ENCODE measurements around the gene TMEM258. TPM values are rescaled to one million over a fixed set of nuclear protein-coding genes. Genes with fewer than 3 reads are reported as not detected.

TMEM258 gene
- total RNA-seq, 1 experiment from 2014 or later, result 201 TPM

DNA sequence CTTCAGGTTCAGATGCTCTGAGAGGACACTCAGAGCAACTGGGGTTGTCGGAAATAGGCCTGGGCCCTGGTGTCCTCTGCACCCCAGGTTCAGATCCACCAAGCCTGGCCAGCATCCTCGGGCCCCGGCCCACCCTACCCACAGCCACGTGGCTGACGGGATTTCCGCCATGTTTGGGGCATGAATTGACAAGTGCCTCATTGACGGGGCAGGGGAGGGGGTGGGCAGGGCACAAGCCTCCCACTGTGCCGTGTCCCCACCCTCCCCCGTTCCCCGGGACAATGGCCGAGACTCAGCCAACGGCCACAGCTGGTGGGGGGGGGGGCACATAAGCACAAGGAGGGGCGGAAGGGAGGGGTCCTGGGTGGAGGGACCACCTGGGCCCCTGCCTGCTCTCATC is 31.5 kb downstream of the TMEM258 start:
- no peaks in the 10 kb centered on the region for H4K20me1 ChIP-seq (ENCODE audit: control insufficient read depth, insufficient read depth, insufficient read length)
- H3K23me2 ChIP-seq (ENCODE audit: insufficient read length, low read depth, low read length, poor library complexity, severe bottlenecking), result no peaks in the 10 kb centered on the region
- H2AFZ ChIP-seq (ENCODE audit: low read length), result no peak overlapping the region
- no peak overlapping the region for H4K8ac ChIP-seq (replicated peaks; ENCODE audit: insufficient read length, low read depth, low read length)
- no peak overlapping the region for H2BK15ac ChIP-seq (ENCODE audit: low read depth, low read length)
- H4K5ac ChIP-seq (ENCODE audit: insufficient read length, low read depth, low read length), result no peak overlapping the region
- no CpG with 5 or more reads among the region's 13 CpGs for WGBS (ENCODE audit: extremely low coverage, insufficient read length, low lambda C conversion rate)
- no peak overlapping the region for H2BK5ac ChIP-seq (ENCODE audit: insufficient read length, low read length)
- Mint-ChIP-seq H3K9me3 (no peaks in the 10 kb centered on the region), H3K4me3 (no peak overlapping the region), H3K27me3 (ENCODE audit: low read depth) (no peaks in the 10 kb centered on the region; the same call in 1 of the 2 replicates), H3K36me3 (ENCODE audit: insufficient read depth in 1 of 3, low read depth in 3 of 3) (no peaks in the 10 kb centered on the region), H3K4me1 (peaks cover 39 to 55% of the 10 kb centered on the region in 2 experiments), H3K27ac (no peak overlapping the region)
- H3K56ac ChIP-seq (ENCODE audit: insufficient read length, low read depth, low read length), result no peak overlapping the region
- H3K4me1 ChIP-seq (ENCODE audit: insufficient read depth, low read length), result peaks cover 4% of the 10 kb centered on the region; the same call in 1 of the 2 replicates
- no peak overlapping the region for H3K23ac ChIP-seq (ENCODE audit: insufficient read length, low read depth, low read length)
- H2BK20ac ChIP-seq (ENCODE audit: low read depth, low read length, poor library complexity, severe bottlenecking), result no peak overlapping the region
- H3T11ph ChIP-seq (ENCODE audit: low read length), result no peak overlapping the region
- H3K79me1 ChIP-seq (ENCODE audit: insufficient read depth, low read depth, low read length, poor library complexity, severe bottlenecking), result no peaks in the 10 kb centered on the region
- no peaks in the 10 kb centered on the region for H3K27me3 ChIP-seq (ENCODE audit: insufficient read depth, low read length)
- H3K14ac ChIP-seq (ENCODE audit: insufficient read depth, low read length), result peak overlapping the region; percentile 17; the same call in 1 of the 2 replicates
- H2AK5ac ChIP-seq (ENCODE audit: insufficient read length, low read length), result no peak overlapping the region
- no peak overlapping the region for H2BK120ac ChIP-seq (ENCODE audit: low read depth, low read length, poor library complexity, severe bottlenecking)
- H3K79me2 ChIP-seq (ENCODE audit: insufficient read depth, low read length), result no peaks in the 10 kb centered on the region
- H3K27ac ChIP-seq (ENCODE audit: insufficient read length, low read depth, low read length), result no peak overlapping the region
- H2BK12ac ChIP-seq (ENCODE audit: insufficient read length, low read depth, low read length), result no peak overlapping the region
- no peak overlapping the region for H3K4me2 ChIP-seq (ENCODE audit: insufficient read depth, insufficient read length, low read length)
- TF ChIP-seq, protein P1, sequence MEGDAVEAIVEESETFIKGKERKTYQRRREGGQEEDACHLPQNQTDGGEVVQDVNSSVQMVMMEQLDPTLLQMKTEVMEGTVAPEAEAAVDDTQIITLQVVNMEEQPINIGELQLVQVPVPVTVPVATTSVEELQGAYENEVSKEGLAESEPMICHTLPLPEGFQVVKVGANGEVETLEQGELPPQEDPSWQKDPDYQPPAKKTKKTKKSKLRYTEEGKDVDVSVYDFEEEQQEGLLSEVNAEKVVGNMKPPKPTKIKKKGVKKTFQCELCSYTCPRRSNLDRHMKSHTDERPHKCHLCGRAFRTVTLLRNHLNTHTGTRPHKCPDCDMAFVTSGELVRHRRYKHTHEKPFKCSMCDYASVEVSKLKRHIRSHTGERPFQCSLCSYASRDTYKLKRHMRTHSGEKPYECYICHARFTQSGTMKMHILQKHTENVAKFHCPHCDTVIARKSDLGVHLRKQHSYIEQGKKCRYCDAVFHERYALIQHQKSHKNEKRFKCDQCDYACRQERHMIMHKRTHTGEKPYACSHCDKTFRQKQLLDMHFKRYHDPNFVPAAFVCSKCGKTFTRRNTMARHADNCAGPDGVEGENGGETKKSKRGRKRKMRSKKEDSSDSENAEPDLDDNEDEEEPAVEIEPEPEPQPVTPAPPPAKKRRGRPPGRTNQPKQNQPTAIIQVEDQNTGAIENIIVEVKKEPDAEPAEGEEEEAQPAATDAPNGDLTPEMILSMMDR (conservative IDR thresholded peaks at IDR 0.05), result no peak
- no peak overlapping the region for H3K9ac ChIP-seq (ENCODE audit: extremely low read depth, insufficient read length, low read length)
- no peak overlapping the region for H4K91ac ChIP-seq (ENCODE audit: insufficient read length, low read depth, low read length)
- H3K4ac ChIP-seq (ENCODE audit: low read depth, low read length), result no peak overlapping the region
- no peak for DNase-seq
- H3K18ac ChIP-seq (ENCODE audit: insufficient read length, low read depth, low read length), result no peak overlapping the region
- no peaks in the 10 kb centered on the region for H3K9me3 ChIP-seq (ENCODE audit: control insufficient read depth, low read depth, low read length)
